Breast epithelium (tissue), 3 donors: Measurements from ENCODE around the gene ATP8B3.

Experiments used
- CTCF ChIP-seq, 3 donors: fragments of 450-650 bp; IDR thresholded peaks; one replicate each; pipeline ENCODE4 v1.5.1; 2016 to 2017; ENCODE audit warnings: antibody characterized with exemption in 3 of 3, mild to moderate bottlenecking in 3 of 3, moderate library complexity in 3 of 3
- POLR2A ChIP-seq: fragments of 450-650 bp; IDR thresholded peaks from one replicate; pipeline ENCODE4 v1.6.1; 2016; ENCODE audit warnings: antibody characterized with exemption, mild to moderate bottlenecking, moderate library complexity
- POLR2AphosphoS5 ChIP-seq, 3 donors: sonication (generic); formaldehyde crosslinking; IDR thresholded peaks; one replicate each; pipeline ENCODE4 v1.6.1; 2017; ENCODE audit warnings: antibody characterized with exemption in 3 of 3

- TF ChIP-seq CTCF (IDR thresholded peaks at IDR 0.05) (no peak), POLR2A (no peak), POLR2AphosphoS5 (IDR thresholded peaks at IDR 0.05) (no peak)
Measured at GRCh38 chr19:1763648-1764639, 48.1 kb downstream of the ATP8B3 start.
